HG03354 (cell line): ENCODE measurements around the gene SLC39A12.

ENCODE experiments used
- ATAC-seq: cut with Tn5 transposase; IDR thresholded peaks from one replicate; pipeline ENCODE4 v1.9.1; 2021; ENCODE audit warnings: mild to moderate bottlenecking; ENCODE audit not compliant: unreplicated experiment, poor library complexity, severe bottlenecking

The SLC39A12 gene

GRCh38 chr10:18043148-18044006, 91.7 kb downstream of the SLC39A12 start:
- no peak for ATAC-seq

GRCh38 chr10:18044976-18045720, 93.4 kb downstream of the SLC39A12 start:
- no peak for ATAC-seq

GRCh38 chr10:18056583-18056982, 104.9 kb downstream of the SLC39A12 start:
- ATAC-seq, result no peak

- ATAC-seq, result no peak
These were observed 108.3 kb downstream of the SLC39A12 start for GRCh38 chr10:18059826-18060559.

- ATAC-seq, result no peak
These were observed 115.2 kb downstream of the SLC39A12 start for GRCh38 chr10:18066947-18067346.

- no peak for ATAC-seq
These were observed 116.7 kb downstream of the SLC39A12 start for GRCh38 chr10:18068401-18068800.

- no peak for ATAC-seq
These were observed 119.9 kb downstream of the SLC39A12 start for GRCh38 chr10:18071591-18071990.

- no peak for ATAC-seq
These were observed 121.6 kb downstream of the SLC39A12 start for GRCh38 chr10:18073314-18073713.

- ATAC-seq, result no peak
These were observed 124.2 kb downstream of the SLC39A12 start for GRCh38 chr10:18075881-18076280.

GRCh38 chr10:18079665-18080295, 128.1 kb downstream of the SLC39A12 start:
- ATAC-seq, result no peak

- no peak for ATAC-seq
These were observed 130.7 kb downstream of the SLC39A12 start for GRCh38 chr10:18082381-18082780.

GRCh38 chr10:18085855-18086254, 134.1 kb downstream of the SLC39A12 start:
- no peak for ATAC-seq

- no peak for ATAC-seq
These were observed 135.0 kb downstream of the SLC39A12 start for GRCh38 chr10:18086746-18087145.

- ATAC-seq, result no peak
These were observed 135.6 kb downstream of the SLC39A12 start for GRCh38 chr10:18087355-18087754.
